NCI-H2171 (cell line): Measurements from ENCODE around the gene PEDS1.
"Not testable (repeated sequence)": the region's sequence is repeated elsewhere in the genome, so short reads cannot be mapped to it uniquely, and the experiment has no call there.

Experiments used
- DNase-seq: peaks from one replicate; lab custom pipeline; 2025; lab: John Stamatoyannopoulos, UW

PEDS1 gene

DNA sequence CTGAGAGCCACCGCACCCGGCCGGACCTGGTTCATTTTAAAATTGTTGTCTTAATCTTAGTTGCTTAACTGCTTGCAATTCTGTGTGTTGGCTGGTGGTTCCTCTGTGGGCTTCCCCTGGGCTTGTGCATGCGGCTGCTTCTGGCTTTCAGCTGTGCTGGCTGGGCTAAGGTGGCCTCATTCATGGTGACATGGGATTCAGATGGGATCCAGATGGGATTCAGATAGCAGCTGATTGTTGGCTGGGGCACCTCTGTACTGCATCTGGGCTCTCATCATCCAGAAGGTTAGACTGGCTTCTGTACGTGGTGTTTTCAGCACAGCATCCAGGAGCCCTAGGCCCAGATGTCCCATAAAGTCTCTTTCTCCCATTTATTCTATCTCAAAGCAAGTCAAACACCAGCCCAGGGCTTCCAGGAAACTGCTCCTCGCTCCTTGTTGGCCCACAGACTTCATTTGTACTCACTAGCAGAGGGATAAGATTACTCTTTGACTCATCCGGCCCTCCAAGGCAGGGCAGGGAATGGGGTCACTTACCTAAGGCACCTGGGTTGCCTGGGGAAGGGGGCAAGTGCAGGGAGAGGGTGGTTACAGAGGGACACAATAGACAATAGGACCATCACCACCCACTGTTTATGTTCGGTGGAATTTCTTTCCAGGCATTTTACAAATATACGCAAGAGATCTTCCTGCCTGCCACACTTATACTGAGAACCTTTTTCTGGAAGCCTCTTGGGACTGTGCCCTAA, 10.2 kb upstream of the PEDS1 start:
- DNase-seq, result no peak

DNA sequence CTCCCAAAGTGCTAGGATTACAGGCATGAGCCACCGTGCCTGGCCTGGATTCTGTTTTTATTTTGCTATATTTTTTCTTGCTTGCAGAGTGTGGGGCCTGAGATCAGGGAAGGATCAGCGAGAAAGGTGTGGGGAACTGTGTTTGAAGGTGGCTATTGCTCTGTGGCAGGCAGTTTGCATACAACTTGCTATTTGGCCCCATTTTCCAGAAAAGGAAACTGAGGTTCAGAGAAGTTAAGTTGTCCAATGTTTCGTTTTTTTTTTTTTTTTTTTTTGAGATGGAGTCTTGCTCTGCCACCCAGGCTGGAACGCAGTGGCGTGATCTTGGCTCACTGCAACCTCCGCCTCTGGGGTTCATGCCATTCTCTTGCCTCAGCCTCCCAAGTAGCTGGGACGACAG, 8.0 kb upstream of the PEDS1 start:
- not testable (repeated sequence) for DNase-seq

DNA sequence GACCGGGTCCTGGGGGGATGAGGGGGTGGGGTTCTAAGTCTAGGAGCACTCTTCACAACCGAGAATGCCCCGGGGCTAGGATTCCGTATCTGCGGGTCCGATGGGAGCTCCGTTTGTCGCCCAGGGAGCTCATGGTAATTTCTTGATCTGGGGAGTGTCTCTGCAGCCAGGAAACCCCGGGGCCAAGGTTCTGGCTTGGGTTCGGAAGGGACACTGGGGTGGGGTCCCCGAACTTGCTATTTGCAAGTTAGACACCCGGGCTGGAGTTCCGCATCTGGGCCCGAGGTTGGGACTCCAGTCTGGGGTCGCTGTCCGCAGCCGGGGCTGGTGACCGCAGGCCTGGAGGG, 397 bp downstream of the PEDS1 start:
- DNase-seq, result no peak

GRCh38 chr20:50152394-50153152, 950 bp downstream of the PEDS1 start:
- DNase-seq, result no peak

GRCh38 chr20:50151034-50151743, 2.3 kb downstream of the PEDS1 start:
- no peak for DNase-seq

- no peak for DNase-seq
These were observed 3.9 kb downstream of the PEDS1 start for GRCh38 chr20:50149481-50150254.

- DNase-seq, result no peak
These were observed 6.5 kb downstream of the PEDS1 start for GRCh38 chr20:50146732-50147662.

GRCh38 chr20:50146214-50146613, 7.3 kb downstream of the PEDS1 start:
- no peak for DNase-seq

DNA sequence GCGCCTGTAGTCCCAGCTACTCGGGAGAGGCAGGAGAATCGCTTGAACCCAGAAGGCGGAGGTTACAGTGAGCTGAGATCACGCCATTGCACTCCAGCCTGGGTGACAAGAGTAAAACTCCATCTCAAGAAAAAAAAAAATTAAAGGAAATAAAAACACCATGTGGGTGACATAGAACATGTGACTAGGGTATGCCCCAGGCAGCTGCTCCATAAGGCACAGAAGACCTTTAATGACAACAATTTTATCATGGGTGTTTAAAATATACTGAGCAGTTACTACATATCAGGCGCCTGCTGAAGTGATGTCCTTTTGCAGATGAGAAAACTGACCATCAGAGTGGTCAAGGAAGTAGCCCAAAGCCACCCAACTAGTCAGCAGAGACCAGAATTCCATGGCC, 8.0 kb downstream of the PEDS1 start:
- DNase-seq, result no peak

DNA sequence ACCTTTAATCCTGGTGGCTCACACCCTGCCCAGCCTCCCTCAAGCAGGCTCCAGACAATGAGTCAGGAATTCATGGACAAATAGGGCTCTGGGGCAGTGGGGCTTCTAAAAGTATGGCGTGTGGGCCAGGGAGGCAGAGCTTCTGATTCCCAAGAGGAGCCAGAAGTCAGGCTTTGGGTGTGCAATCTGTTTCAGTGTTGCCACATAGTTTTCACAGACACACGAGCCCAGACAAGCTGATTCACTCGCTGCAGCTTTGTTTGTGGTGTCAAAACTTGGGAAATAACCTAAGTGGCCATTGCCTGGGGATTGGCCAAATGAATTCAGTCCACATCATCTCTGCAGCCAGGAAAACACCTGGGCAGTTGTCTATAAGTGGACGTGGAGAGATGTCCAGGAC, 9.2 kb downstream of the PEDS1 start:
- DNase-seq, result no peak

DNA sequence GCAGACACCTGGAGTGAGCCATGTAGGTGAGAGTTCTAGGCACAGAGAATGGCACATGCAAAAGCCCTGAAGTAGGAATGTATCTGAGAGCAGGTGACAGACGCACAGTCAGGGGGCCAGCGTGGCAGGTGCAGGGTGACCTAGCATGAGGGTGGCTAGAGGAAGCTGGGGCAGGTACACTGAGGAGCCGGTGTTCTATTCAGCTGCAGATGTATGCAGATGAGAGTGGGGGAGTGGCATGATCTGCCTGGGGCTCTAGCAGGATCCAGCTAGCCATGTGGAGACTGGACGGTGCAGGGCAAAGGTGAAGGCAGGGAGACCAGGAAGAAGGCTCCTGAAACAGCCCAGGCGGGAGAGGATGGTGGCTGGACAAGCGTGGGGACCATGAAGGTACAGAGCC, 10.7 kb downstream of the PEDS1 start:
- no peak for DNase-seq

GRCh38 chr20:50141811-50142561, 11.5 kb downstream of the PEDS1 start:
- no peak for DNase-seq

- no peak for DNase-seq
These were observed 12.4 kb downstream of the PEDS1 start for GRCh38 chr20:50141018-50141675.

- DNase-seq, result no peak
These were observed 13.1 kb downstream of the PEDS1 start for GRCh38 chr20:50140339-50140859.

GRCh38 chr20:50138479-50139393, 14.8 kb downstream of the PEDS1 start:
- peak; percentile 37 for DNase-seq

- no peak for DNase-seq
These were observed 15.4 kb downstream of the PEDS1 start for GRCh38 chr20:50138120-50138478.

DNA sequence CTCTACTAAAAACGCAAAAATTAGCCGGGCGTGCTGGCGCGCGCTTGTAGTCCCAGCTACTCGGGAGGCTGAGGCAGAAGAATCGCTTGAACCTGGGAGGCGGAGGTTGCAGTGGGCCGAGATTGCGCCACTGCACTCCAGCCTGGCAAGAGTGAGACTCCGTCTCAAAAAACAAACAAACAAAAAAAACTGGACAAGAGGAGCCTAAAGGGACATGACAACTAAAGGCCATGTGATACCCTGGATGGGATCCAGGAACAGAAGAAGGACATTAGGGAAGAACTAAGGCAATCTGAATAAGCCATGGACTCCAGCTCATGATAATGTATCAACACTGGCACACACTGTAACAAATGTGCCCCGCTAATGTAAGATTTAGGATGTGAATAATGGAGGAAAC, 15.8 kb downstream of the PEDS1 start:
- DNase-seq, result not testable (repeated sequence)

- DNase-seq, result no peak
These were observed 16.5 kb downstream of the PEDS1 start for GRCh38 chr20:50136822-50137599.
